Neural progenitor cell (in vitro differentiated cells): Measurements from ENCODE around the gene MTF2. TPM values are rescaled to one million over a fixed set of nuclear protein-coding genes. Genes with fewer than 3 reads are reported as not detected.

Source experiments
- DNase-seq: peaks from one replicate; pipeline ENCODE4 v3.0.0-alpha.2; 2016; ENCODE audit warnings: low spot score
- H2AFZ ChIP-seq: fragments of 200-600 bp; sonication (generic); replicated peaks from 2 replicates; pipeline ENCODE4 v1.6.1; 2016; ENCODE audit warnings: antibody characterized with exemption
- H3F3A ChIP-seq: fragments of 200-600 bp; sonication (generic); 2 replicates; pipeline ENCODE4 v1.6.1; 2016; ENCODE audit warnings: antibody characterized with exemption, low read depth
- H3K27ac ChIP-seq: fragments of 200-600 bp; sonication (generic); 2 replicates; pipeline ENCODE4 v1.5.1; 2016; ENCODE audit warnings: mild to moderate bottlenecking
- H3K27me3 ChIP-seq: fragments of 200-600 bp; sonication (generic); 2 replicates; pipeline ENCODE4 v1.6.1; 2016; ENCODE audit warnings: mild to moderate bottlenecking, moderate library complexity
- H3K36me3 ChIP-seq: fragments of 200-600 bp; sonication (generic); 2 replicates; pipeline ENCODE4 v1.5.1; 2016
- H3K4me1 ChIP-seq: fragments of 200-600 bp; sonication (generic); 2 replicates; pipeline ENCODE4 v1.6.1; 2016; ENCODE audit warnings: mixed run types
- H3K4me2 ChIP-seq: fragments of 200-600 bp; sonication (generic); 2 replicates; pipeline ENCODE4 v1.6.1; 2016
- H3K4me3 ChIP-seq: fragments of 200-600 bp; sonication (generic); 2 replicates; pipeline ENCODE4 v1.5.1; 2016
- H3K79me2 ChIP-seq: fragments of 200-600 bp; sonication (generic); 2 replicates; pipeline ENCODE4 v1.6.1; 2016; ENCODE audit warnings: low read depth
- H3K9ac ChIP-seq: fragments of 200-600 bp; sonication (generic); 2 replicates; pipeline ENCODE4 v1.6.1; 2016
- H3K9me3 ChIP-seq: fragments of 200-600 bp; sonication (generic); 2 replicates; pipeline ENCODE4 v1.5.1; 2016; ENCODE audit warnings: low read depth
- H4K20me1 ChIP-seq: fragments of 200-600 bp; sonication (generic); 2 replicates; pipeline ENCODE4 v1.6.1; 2016; ENCODE audit warnings: low read depth
- H3K27ac Mint-ChIP-seq: 3 replicates; pipeline ENCODE4 v1.8.0; 2021; ENCODE audit warnings: mixed read lengths
- H3K27me3 Mint-ChIP-seq: 2 replicates; pipeline ENCODE4 v1.8.0; 2022; ENCODE audit warnings: low read depth, mild to moderate bottlenecking, inconsistent platforms, moderate library complexity, mixed read lengths; ENCODE audit not compliant: insufficient read depth
- H3K36me3 Mint-ChIP-seq: 3 replicates; pipeline ENCODE4 v1.8.0; 2021; ENCODE audit warnings: mixed read lengths
- H3K4me1 Mint-ChIP-seq: 3 replicates; pipeline ENCODE4 v1.8.0; 2021; ENCODE audit warnings: mixed read lengths
- H3K4me3 Mint-ChIP-seq: 3 replicates; pipeline ENCODE4 v1.8.0; 2021; ENCODE audit warnings: mild to moderate bottlenecking, moderate library complexity, mixed read lengths
- H3K9me3 Mint-ChIP-seq: 3 replicates; pipeline ENCODE4 v1.8.0; 2020; ENCODE audit warnings: mixed read lengths
- EZH2 ChIP-seq: fragments of 200-600 bp; sonication (generic); IDR thresholded peaks from 2 replicates; pipeline ENCODE4 v1.6.1; 2017; ENCODE audit warnings: antibody characterized with exemption, mild to moderate bottlenecking, moderate library complexity
- EZH2phosphoT487 ChIP-seq: fragments of 200-600 bp; sonication (generic); IDR thresholded peaks from 2 replicates; pipeline ENCODE4 v1.6.1; 2017; ENCODE audit warnings: antibody characterized with exemption
- total RNA-seq: library from RNA; depleted of rRNA; stranded (reverse); fragments of >200 nt; gene quantifications from 2 replicates; pipeline ENCODE4 v1.2.3, GENCODE V29; 2015; ENCODE audit warnings: low replicate concordance
- TF ChIP-seq, protein P1 (sequence below): fragments of 200-600 bp; sonication (generic); IDR thresholded peaks from 2 replicates; pipeline ENCODE4 v1.5.1; 2017; ENCODE audit warnings: antibody characterized with exemption, mild to moderate bottlenecking

MTF2 gene
- total RNA-seq, 1 donor from 2014 or later: 149 TPM

DNA sequence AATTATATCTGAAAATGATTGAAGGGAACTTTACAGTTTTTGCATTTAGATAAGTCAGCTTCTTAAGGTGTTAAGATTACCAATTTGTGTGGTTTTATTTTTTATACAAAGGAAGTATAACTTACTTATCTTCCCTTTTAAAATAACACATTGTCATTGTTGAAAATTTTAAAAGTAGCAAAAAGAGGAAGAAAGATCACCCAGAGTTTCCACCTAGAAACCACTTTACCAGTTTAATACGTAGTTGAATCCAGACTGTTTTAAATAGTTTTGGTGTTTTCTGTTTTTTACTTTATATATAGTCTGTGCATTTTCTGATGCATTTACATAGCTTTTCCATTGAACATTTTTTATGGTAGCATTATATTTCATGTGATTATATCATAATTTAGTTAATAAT is 107.6 kb downstream of the MTF2 start:
- H4K20me1 ChIP-seq: peaks cover 3% of the 10 kb centered on the region
- Mint-ChIP-seq H3K36me3 (peaks cover 2% of the 10 kb centered on the region), H3K4me1 (peaks cover 6% of the 10 kb centered on the region), H3K27me3 (no peaks in the 10 kb centered on the region), H3K9me3 (no peaks in the 10 kb centered on the region), H3K4me3 (no peak overlapping the region), H3K27ac (no peak overlapping the region)
- no peaks in the 10 kb centered on the region for H3K9me3 ChIP-seq
- no peak overlapping the region for H2AFZ ChIP-seq
- H3K9ac ChIP-seq: no peak overlapping the region
- peaks cover 3% of the 10 kb centered on the region for H3K36me3 ChIP-seq
- peaks cover 8% of the 10 kb centered on the region for H3F3A ChIP-seq
- no peak overlapping the region for H3K27ac ChIP-seq
- no peak overlapping the region for H3K4me2 ChIP-seq
- H3K4me1 ChIP-seq: no peaks in the 10 kb centered on the region
- no peak for DNase-seq
- peaks cover 29% of the 10 kb centered on the region for H3K79me2 ChIP-seq
- TF ChIP-seq EZH2phosphoT487 (no peak), EZH2 (no peak)
- TF ChIP-seq, protein P1, sequence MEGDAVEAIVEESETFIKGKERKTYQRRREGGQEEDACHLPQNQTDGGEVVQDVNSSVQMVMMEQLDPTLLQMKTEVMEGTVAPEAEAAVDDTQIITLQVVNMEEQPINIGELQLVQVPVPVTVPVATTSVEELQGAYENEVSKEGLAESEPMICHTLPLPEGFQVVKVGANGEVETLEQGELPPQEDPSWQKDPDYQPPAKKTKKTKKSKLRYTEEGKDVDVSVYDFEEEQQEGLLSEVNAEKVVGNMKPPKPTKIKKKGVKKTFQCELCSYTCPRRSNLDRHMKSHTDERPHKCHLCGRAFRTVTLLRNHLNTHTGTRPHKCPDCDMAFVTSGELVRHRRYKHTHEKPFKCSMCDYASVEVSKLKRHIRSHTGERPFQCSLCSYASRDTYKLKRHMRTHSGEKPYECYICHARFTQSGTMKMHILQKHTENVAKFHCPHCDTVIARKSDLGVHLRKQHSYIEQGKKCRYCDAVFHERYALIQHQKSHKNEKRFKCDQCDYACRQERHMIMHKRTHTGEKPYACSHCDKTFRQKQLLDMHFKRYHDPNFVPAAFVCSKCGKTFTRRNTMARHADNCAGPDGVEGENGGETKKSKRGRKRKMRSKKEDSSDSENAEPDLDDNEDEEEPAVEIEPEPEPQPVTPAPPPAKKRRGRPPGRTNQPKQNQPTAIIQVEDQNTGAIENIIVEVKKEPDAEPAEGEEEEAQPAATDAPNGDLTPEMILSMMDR: no peak
- no peaks in the 10 kb centered on the region for H3K27me3 ChIP-seq
- H3K4me3 ChIP-seq: no peak overlapping the region

Other genes starting within 250 kb of the MTF2 start
- gene RPL5, start 247.2 kb upstream of the MTF2 start, total RNA-seq: 3,057 and 3,732 TPM in 2 replicates
- gene DIPK1A, start 117.8 kb upstream of the MTF2 start, total RNA-seq: 3.6 and 3.8 TPM in 2 replicates
- 25.1 and 34.3 TPM in 2 replicates for gene TMED5, start 101.1 kb downstream of the MTF2 start, total RNA-seq
- gene CCDC18, start 101.4 kb downstream of the MTF2 start, total RNA-seq: 35.2 and 54.4 TPM in 2 replicates